ENCODE data around the gene ANO9. TPM values are rescaled to one million over a fixed set of nuclear protein-coding genes. Genes with fewer than 3 reads are reported as not detected.
A peak's percentile ranks its signal among the peaks of the same experiment; 100 is the strongest.

Gene ANO9
- total RNA-seq, 1 donor, result not detected

GRCh38 chr11:440065-441042 lies 1.5 kb downstream of the ANO9 start:
- H3K4me1 ChIP-seq (ENCODE audit: insufficient read depth, low read length), result peaks cover 4% of the 10 kb centered on the region
- no peak overlapping the region for H3K27ac ChIP-seq (ENCODE audit: low read depth, low read length)
- H3K36me3 ChIP-seq (ENCODE audit: insufficient read depth, low read length), result no peaks in the 10 kb centered on the region
- H4K20me1 ChIP-seq (ENCODE audit: insufficient read depth, low read length), result no peaks in the 10 kb centered on the region
- no peak for DNase-seq (ENCODE audit: insufficient read length, low spot score, missing footprints)
- H3K4me2 ChIP-seq (ENCODE audit: insufficient read depth, low read length), result no peak overlapping the region
- peaks cover 23% of the 10 kb centered on the region for H3K27me3 ChIP-seq (ENCODE audit: insufficient read depth, low read length)
- no peak overlapping the region for H3K4me3 ChIP-seq (ENCODE audit: insufficient read depth, low read length)
- peak; percentile 10 for TF ChIP-seq CTCF (IDR thresholded peaks at IDR 0.05; ENCODE audit: extremely low read depth, low read depth, low read length)
- no peaks in the 10 kb centered on the region for H3K9me3 ChIP-seq (ENCODE audit: low read depth, low read length)
- no peak overlapping the region for H2AFZ ChIP-seq (ENCODE audit: low read length)
- H3K79me2 ChIP-seq (ENCODE audit: insufficient read depth, low read length), result no peaks in the 10 kb centered on the region

GRCh38 chr11:439315-440064 lies 2.3 kb downstream of the ANO9 start:
- Histone ChIP-seq H4K20me1 (ENCODE audit: insufficient read depth, low read length) (no peaks in the 10 kb centered on the region), H3K36me3 (ENCODE audit: insufficient read depth, low read length) (no peaks in the 10 kb centered on the region), H3K27me3 (ENCODE audit: insufficient read depth, low read length) (peaks cover 21% of the 10 kb centered on the region), H3K27ac (ENCODE audit: low read depth, low read length) (no peak overlapping the region), H2AFZ (ENCODE audit: low read length) (no peak overlapping the region), H3K4me1 (ENCODE audit: insufficient read depth, low read length) (peaks cover 3% of the 10 kb centered on the region), H3K4me2 (ENCODE audit: insufficient read depth, low read length) (no peak overlapping the region), H3K4me3 (ENCODE audit: insufficient read depth, low read length) (no peak overlapping the region), H3K79me2 (ENCODE audit: insufficient read depth, low read length) (no peaks in the 10 kb centered on the region), H3K9me3 (ENCODE audit: low read depth, low read length) (no peaks in the 10 kb centered on the region)
- DNase-seq (ENCODE audit: insufficient read length, low spot score, missing footprints), result no peak
- no peak for TF ChIP-seq CTCF (IDR thresholded peaks at IDR 0.05; ENCODE audit: extremely low read depth, low read depth, low read length)

- Histone ChIP-seq H3K4me1 (ENCODE audit: insufficient read depth, low read length) (no peaks in the 10 kb centered on the region), H3K36me3 (ENCODE audit: insufficient read depth, low read length) (no peaks in the 10 kb centered on the region), H3K27ac (ENCODE audit: low read depth, low read length) (no peak overlapping the region), H3K79me2 (ENCODE audit: insufficient read depth, low read length) (no peaks in the 10 kb centered on the region), H3K9me3 (ENCODE audit: low read depth, low read length) (no peaks in the 10 kb centered on the region), H2AFZ (ENCODE audit: low read length) (no peak overlapping the region), H3K27me3 (ENCODE audit: insufficient read depth, low read length) (peaks cover 18% of the 10 kb centered on the region), H3K4me3 (ENCODE audit: insufficient read depth, low read length) (no peak overlapping the region), H3K4me2 (ENCODE audit: insufficient read depth, low read length) (no peak overlapping the region), H4K20me1 (ENCODE audit: insufficient read depth, low read length) (no peaks in the 10 kb centered on the region)
- no peak for TF ChIP-seq CTCF (IDR thresholded peaks at IDR 0.05; ENCODE audit: extremely low read depth, low read depth, low read length)
- DNase-seq (ENCODE audit: insufficient read length, low spot score, missing footprints), result no peak
These were observed 3.5 kb downstream of the ANO9 start for GRCh38 chr11:438101-438844.

Measured in osteoblast (primary cell).